ENCODE results near the gene OSER1. TPM values are rescaled to one million over a fixed set of nuclear protein-coding genes. Genes with fewer than 3 reads are reported as not detected.

The OSER1 gene
- total RNA-seq, 1 experiment from 2014 or later: 50.5 TPM

GRCh38 chr20:44224637-44225036, 14.1 kb upstream of the OSER1 start:
- no TSS peak for BruUV-seq (replicated peaks)
- H3K4me1 ChIP-seq (ENCODE audit: insufficient read depth, low read length, poor library complexity, severe bottlenecking): no peaks in the 10 kb centered on the region
- CTCF ChIA-PET: no interaction called here
- H3K27me3 ChIP-seq (replicated peaks; ENCODE audit: insufficient read depth, low read depth, low read length, poor library complexity): no peaks in the 10 kb centered on the region
- no peak for TF ChIP-seq CTCF (conservative IDR thresholded peaks at IDR 0.05; ENCODE audit: low read depth, low read length)
- no peak for TF ChIP-seq EZH2 (IDR thresholded peaks at IDR 0.05; ENCODE audit: borderline replicate concordance, low read depth, low read length, poor library complexity, severe bottlenecking)
- no peak overlapping the region for H3K27ac ChIP-seq (ENCODE audit: low read depth, low read length, poor library complexity, severe bottlenecking)
- H3K36me3 ChIP-seq (ENCODE audit: insufficient read depth, low read length, poor library complexity, severe bottlenecking): no peaks in the 10 kb centered on the region
- intact Hi-C loops (cut with micrococcal nuclease; ENCODE audit: unreplicated experiment): no loop called here
- POLR2A ChIA-PET (ENCODE audit: low non-redundant PET): no interaction called here
- H3K4me3 ChIP-seq (ENCODE audit: low read depth, low read length, poor library complexity, severe bottlenecking): no peak overlapping the region
- no peak for DNase-seq (ENCODE audit: low spot score)
- no peaks in the 10 kb centered on the region for H3K9me3 ChIP-seq (ENCODE audit: low read depth, low read length, poor library complexity, severe bottlenecking)

- ChIA-PET POLR2A (ENCODE audit: low non-redundant PET) (no interaction called here), CTCF (interaction anchor here (0.7 kb wide), 1 partner anchor 428 kb away, joined by 3 read pairs; the partner anchor contains the start of gene ADA)
- Histone ChIP-seq H3K4me1 (ENCODE audit: insufficient read depth, low read length, poor library complexity, severe bottlenecking) (no peaks in the 10 kb centered on the region), H3K36me3 (ENCODE audit: insufficient read depth, low read length, poor library complexity, severe bottlenecking) (no peaks in the 10 kb centered on the region), H3K27ac (ENCODE audit: low read depth, low read length, poor library complexity, severe bottlenecking) (no peak overlapping the region), H3K9me3 (ENCODE audit: low read depth, low read length, poor library complexity, severe bottlenecking) (no peaks in the 10 kb centered on the region), H3K27me3 (replicated peaks; ENCODE audit: insufficient read depth, low read depth, low read length, poor library complexity) (no peaks in the 10 kb centered on the region), H3K4me3 (ENCODE audit: low read depth, low read length, poor library complexity, severe bottlenecking) (no peak overlapping the region)
- DNase-seq (ENCODE audit: low spot score): no peak
- TF ChIP-seq EZH2 (IDR thresholded peaks at IDR 0.05; ENCODE audit: borderline replicate concordance, low read depth, low read length, poor library complexity, severe bottlenecking) (no peak), CTCF (conservative IDR thresholded peaks at IDR 0.05; ENCODE audit: low read depth, low read length) (no peak)
- intact Hi-C loops (cut with micrococcal nuclease; ENCODE audit: unreplicated experiment): no loop called here
- no TSS peak for BruUV-seq (replicated peaks)
Observed at GRCh38 chr20:44223721-44224120, 13.2 kb upstream of the OSER1 start.

- Histone ChIP-seq H3K4me1 (ENCODE audit: insufficient read depth, low read length, poor library complexity, severe bottlenecking) (no peaks in the 10 kb centered on the region), H3K36me3 (ENCODE audit: insufficient read depth, low read length, poor library complexity, severe bottlenecking) (no peaks in the 10 kb centered on the region), H3K9me3 (ENCODE audit: low read depth, low read length, poor library complexity, severe bottlenecking) (no peaks in the 10 kb centered on the region), H3K27ac (ENCODE audit: low read depth, low read length, poor library complexity, severe bottlenecking) (no peak overlapping the region), H3K4me3 (ENCODE audit: low read depth, low read length, poor library complexity, severe bottlenecking) (no peak overlapping the region), H3K27me3 (replicated peaks; ENCODE audit: insufficient read depth, low read depth, low read length, poor library complexity) (no peaks in the 10 kb centered on the region)
- ChIA-PET CTCF (no interaction called here), POLR2A (ENCODE audit: low non-redundant PET) (no interaction called here)
- DNase-seq (ENCODE audit: low spot score): no peak
- intact Hi-C loops (cut with micrococcal nuclease; ENCODE audit: unreplicated experiment): no loop called here
- no peak for TF ChIP-seq EZH2 (IDR thresholded peaks at IDR 0.05; ENCODE audit: borderline replicate concordance, low read depth, low read length, poor library complexity, severe bottlenecking)
- 0 out of 2 replicates have a peak, but pooled peaks have one; percentile 26 for TF ChIP-seq CTCF (conservative IDR thresholded peaks at IDR 0.05; ENCODE audit: low read depth, low read length)
- no TSS peak for BruUV-seq (replicated peaks)
Observed at GRCh38 chr20:44222633-44223368, 12.2 kb upstream of the OSER1 start.

Measured in A673 (cell line).